GM21576 (cell line): ENCODE results near the gene IFNAR2.
"Not testable (repeated sequence)": the region's sequence is repeated elsewhere in the genome, so short reads cannot be mapped to it uniquely, and the experiment has no call there.

Experiments used
- ATAC-seq: cut with Tn5 transposase; IDR thresholded peaks from one replicate; pipeline ENCODE4 v1.9.1; 2021; ENCODE audit warnings: mild to moderate bottlenecking, moderate library complexity; ENCODE audit not compliant: unreplicated experiment

The IFNAR2 gene

DNA sequence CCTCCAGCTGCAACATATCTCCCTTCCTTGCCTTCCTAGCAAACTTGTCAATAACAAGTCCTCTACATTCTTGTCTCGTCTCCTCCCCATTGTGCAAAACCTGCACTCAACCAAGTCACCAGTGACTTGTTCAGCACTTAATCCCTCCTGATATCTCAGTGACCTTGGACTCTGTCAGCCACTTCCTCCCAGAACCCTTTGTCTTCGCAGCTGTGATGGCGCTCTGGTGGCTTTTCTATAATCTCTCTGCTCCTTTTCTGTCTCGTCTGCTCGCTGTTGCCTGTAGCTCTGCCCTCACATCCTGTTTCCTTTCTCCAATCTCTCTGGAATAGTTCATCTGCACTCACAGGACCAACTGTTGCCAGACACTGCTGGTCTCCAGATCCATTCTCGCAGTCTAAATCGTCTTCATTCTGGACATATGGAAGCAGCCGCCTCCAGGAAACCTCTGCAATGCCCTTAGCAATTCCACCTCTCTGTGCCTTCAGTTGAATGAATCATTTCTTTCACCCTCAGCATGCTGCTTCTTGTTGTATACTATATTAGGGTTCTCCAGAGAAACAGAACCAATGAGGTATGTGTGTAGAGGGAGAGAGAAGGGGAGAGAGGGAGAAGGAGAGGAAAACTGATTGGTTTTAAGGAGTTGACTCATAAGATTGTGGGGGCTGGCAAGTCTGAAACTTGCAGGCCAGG is 17.4 kb upstream of the IFNAR2 start:
- ATAC-seq: no peak

DNA sequence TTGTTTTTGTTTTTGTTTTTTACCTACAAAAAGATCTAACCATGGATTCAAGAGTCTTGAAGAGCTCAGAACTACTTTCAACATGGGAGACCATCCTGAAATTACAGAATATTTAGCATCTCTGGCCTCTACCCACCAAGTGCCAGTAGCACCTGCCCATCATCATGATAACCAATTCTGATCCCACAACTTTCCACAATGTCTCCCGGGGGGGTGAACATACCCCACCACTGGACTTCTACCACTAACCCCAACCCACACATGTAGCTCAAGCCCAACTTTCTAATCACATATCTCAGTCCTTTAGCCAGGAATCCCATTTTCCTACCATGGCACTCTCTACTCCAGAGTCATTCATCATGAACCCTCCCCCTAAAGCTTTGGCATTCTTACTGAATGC is 15.7 kb upstream of the IFNAR2 start:
- ATAC-seq: no peak

DNA sequence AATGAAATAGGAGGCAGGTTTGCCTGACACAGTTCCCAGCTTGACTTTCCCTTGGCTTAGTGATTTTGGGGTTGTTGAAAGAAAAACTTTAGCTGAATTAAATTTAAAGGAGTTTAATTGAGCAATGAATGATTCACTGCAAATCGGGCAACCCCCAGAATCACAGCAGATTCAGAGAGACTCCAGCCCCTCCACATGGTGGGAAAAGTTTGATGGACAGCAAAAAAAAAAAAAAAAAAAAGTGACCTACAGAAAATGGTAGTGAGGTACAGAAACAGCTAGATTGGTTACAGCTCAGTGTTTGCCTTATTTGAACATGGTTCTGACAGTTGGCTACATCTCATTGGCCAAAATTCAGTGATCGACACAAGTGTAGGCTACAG is 12.6 kb upstream of the IFNAR2 start:
- no peak for ATAC-seq

GRCh38 chr21:33219300-33219699 is 10.4 kb upstream of the IFNAR2 start:
- ATAC-seq: no peak

DNA sequence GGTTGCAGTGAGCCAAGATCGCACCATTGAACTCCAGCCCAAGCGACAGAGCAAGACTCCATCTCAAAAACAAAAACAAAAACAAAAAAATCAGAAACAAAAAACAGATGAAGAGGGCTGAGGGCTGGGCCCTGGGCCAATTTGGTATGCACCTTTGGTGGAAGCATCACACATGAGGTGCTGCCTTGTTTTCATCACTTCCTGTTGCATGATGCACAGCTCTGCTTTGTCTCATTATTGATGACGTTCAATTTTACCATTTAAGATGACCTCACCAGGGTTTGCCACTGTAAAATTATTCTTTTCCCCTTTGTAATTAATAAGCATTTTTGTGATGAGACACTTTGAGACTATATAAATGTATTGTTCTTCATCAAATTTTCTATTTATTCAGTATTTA is 9.8 kb upstream of the IFNAR2 start:
- no peak for ATAC-seq

GRCh38 chr21:33225376-33225775 is 4.4 kb upstream of the IFNAR2 start:
- ATAC-seq: not testable (repeated sequence)

- ATAC-seq: no peak
Measured at GRCh38 chr21:33228455-33228854, 1.3 kb upstream of the IFNAR2 start.

- ATAC-seq: no peak
Measured at GRCh38 chr21:33229099-33229783, 497 bp upstream of the IFNAR2 start.

GRCh38 chr21:33230545-33231324 is 997 bp downstream of the IFNAR2 start:
- peak; percentile 21 for ATAC-seq

- no peak for ATAC-seq
Measured at GRCh38 chr21:33231526-33231925, 1.8 kb downstream of the IFNAR2 start.

- no peak for ATAC-seq
Measured at GRCh38 chr21:33232291-33233034, 2.7 kb downstream of the IFNAR2 start.

DNA sequence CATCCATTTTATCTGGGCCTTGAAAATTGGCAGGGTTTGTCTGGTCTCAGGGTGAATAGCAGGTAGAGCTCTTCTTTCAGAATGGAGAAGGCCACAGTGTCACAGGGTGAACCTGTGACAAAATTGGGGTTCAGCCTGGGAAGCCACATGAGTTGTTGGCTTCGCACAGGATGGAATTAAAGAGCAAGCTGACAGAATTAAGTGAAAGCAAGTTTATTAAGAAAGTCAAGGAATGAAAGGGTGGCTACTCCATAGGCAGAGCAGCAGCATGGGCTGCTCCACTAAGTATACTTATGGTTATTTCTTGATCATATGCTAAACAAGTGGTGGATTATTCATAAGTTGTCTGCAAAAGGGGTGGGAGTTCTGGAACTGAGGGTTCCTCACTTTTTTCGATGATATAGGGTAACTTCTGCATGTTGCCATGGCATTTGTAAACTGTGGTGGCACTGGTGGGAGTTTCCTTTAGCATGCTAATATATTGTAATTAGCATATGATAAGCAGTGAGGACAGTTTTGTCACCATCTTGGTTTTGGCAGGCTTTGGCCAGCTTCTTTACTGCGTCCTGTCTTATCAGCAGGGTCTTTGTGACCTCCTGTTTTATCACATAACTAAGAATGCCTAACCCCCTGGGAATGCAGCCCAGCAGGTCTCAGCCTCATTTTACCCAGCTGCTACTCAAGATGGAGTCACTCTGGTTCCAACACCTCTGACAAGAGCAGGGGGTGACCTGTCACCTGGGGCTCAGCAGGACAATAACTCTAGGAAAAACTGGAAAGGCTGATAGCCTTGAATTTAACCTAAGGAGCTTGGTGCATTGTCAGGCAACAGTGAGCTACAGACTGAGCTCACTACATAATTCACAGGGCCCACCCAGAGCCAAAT is 5.1 kb downstream of the IFNAR2 start:
- no peak for ATAC-seq

DNA sequence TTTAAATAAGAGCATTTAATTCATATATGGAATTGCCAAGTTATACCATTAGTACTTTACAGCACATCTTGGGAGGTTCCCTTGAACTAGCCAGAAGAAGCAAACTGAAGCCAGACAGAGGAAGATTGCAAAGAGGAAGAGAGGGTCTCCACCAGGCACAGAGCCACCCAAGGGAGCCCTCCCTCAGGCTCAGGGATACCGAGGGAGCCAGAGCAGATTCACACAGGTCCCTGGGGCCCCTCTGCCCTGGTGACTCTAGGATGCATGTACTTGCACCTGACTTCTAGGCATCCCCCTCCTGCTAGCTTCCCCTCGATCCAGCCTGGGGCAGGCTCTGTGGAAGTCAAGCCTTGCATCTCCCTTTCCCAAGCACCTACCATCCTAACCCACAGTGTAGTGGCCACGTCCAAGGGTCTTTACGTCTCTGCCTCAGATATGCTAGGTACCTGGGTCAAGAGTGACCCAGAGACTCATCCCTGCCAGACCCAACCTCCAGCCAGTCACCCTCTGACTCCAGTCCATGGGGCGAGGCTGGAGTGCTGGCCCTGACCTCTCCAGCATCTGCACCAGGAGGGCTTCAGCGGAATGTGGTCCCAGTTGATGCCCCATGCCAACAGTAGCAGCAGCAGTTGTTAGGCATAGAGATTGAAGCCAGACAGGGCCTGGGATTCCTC is 6.4 kb downstream of the IFNAR2 start:
- no peak for ATAC-seq

GRCh38 chr21:33236766-33237165 is 7.0 kb downstream of the IFNAR2 start:
- no peak for ATAC-seq

DNA sequence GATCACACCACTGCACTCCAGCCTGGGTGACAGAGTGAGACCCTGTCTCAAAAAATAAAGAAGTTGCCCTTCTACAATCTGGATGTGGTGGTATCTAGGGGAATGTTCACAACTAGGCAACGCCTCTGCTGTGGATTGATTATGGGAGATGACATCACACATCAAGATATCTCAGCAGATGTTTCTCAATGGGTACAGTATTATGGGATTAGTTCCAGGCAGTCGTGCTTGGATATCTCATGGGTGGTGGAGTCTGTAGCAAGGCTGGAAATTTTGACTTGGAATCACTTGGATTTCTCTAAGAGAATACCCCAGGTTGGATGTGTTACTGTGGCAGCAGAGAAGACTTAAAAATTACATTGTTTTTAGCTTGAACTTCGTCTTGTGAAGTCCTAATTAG is 7.7 kb downstream of the IFNAR2 start:
- no peak for ATAC-seq

- ATAC-seq: peak; percentile 19
Measured at GRCh38 chr21:33238146-33238545, 8.4 kb downstream of the IFNAR2 start.

- peak; percentile 59 for ATAC-seq
Measured at GRCh38 chr21:33238565-33239255, 9.0 kb downstream of the IFNAR2 start.

GRCh38 chr21:33239559-33240127 is 9.9 kb downstream of the IFNAR2 start:
- ATAC-seq: not testable (repeated sequence)

- ATAC-seq: no peak
Measured at GRCh38 chr21:33240404-33240803, 10.7 kb downstream of the IFNAR2 start.
